ENCODE measurements around the gene THAP7. TPM values are rescaled to one million over a fixed set of nuclear protein-coding genes. Genes with fewer than 3 reads are reported as not detected.

The THAP7 gene
- total and polyA plus RNA-seq, 9 of the 15 experiments (the other 6 are each of a cell fraction or from before 2014, with no cell fraction given), result 7.9 to 263 (median 84.1) TPM

DNA sequence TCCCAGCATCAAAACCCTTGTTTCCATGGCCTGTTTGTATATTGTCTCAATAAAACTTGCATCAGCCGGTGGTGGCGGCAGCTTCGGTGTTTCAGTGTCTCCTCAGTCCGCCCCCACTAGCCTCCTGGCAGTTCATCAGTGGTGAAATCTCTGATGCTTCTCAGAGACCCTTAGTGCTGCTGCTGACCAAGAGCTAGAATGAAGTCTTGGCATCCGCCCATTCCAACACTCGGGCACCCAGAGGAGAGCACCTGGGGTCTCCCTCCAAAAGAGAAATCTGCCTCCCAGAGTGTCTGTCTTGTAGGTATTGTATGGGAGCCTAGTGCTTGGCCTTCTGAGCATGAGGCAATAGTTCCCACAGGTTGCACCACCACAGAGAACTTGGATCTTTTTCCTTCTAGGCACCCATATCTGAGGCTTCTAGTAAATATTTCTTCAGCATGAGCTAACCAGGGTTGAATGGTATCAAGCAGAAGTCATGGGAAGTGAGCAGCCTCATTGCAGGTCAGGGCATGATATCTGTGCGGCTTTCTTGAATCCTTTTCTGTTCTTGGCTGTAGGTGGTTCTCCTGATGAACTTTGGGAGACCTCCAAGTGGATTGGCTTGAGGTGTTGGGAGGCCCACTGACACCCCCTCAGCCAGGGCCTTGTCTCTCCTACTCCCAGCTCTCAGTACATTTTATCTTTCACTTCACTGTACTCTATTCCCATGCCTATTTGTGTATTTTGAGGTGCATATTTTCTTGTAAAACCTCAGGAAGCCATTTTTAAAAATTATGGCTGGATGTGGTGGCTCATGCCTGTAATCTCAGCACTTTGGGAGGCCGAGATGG is 48.0 kb downstream of the THAP7 start (continued):
- TF ChIP-seq FOXK1 (CRISPR knock-in tag; IDR thresholded peaks at IDR 0.05; ENCODE audit: borderline replicate concordance) (peak; percentile 61; the same call in 1 of the 2 replicates), POLR2H (tag; IDR thresholded peaks at IDR 0.05; ENCODE audit: low read depth) (peak; percentile 47; the same call in 1 of the 2 replicates), EP300 (IDR thresholded peaks at IDR 0.05; ENCODE audit: low read length) (no peak), ZNF143 (CRISPR knock-in tag; IDR thresholded peaks at IDR 0.05) (peak; percentile 35; the same call in 1 of the 2 replicates), ZNF384 (IDR thresholded peaks at IDR 0.05; ENCODE audit: low read depth, low read length) (no peak), NFIC (IDR thresholded peaks at IDR 0.05) (peak; percentile 3; the same call in 1 of the 2 replicates), NFYB (IDR thresholded peaks at IDR 0.05; ENCODE audit: extremely low read depth, insufficient read length) (no peak), ATF7 (IDR thresholded peaks at IDR 0.05) (peak; percentile 93), TFAM (CRISPR knock-in tag; conservative IDR thresholded peaks at IDR 0.05) (no peak), SLC30A9 (CRISPR knock-in tag; IDR thresholded peaks at IDR 0.05) (no peak)
- TF ChIP-seq, protein P1, sequence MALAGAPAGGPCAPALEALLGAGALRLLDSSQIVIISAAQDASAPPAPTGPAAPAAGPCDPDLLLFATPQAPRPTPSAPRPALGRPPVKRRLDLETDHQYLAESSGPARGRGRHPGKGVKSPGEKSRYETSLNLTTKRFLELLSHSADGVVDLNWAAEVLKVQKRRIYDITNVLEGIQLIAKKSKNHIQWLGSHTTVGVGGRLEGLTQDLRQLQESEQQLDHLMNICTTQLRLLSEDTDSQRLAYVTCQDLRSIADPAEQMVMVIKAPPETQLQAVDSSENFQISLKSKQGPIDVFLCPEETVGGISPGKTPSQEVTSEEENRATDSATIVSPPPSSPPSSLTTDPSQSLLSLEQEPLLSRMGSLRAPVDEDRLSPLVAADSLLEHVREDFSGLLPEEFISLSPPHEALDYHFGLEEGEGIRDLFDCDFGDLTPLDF (CRISPR knock-in tag; IDR thresholded peaks at IDR 0.05), result no peak
- TF ChIP-seq, protein P2, sequence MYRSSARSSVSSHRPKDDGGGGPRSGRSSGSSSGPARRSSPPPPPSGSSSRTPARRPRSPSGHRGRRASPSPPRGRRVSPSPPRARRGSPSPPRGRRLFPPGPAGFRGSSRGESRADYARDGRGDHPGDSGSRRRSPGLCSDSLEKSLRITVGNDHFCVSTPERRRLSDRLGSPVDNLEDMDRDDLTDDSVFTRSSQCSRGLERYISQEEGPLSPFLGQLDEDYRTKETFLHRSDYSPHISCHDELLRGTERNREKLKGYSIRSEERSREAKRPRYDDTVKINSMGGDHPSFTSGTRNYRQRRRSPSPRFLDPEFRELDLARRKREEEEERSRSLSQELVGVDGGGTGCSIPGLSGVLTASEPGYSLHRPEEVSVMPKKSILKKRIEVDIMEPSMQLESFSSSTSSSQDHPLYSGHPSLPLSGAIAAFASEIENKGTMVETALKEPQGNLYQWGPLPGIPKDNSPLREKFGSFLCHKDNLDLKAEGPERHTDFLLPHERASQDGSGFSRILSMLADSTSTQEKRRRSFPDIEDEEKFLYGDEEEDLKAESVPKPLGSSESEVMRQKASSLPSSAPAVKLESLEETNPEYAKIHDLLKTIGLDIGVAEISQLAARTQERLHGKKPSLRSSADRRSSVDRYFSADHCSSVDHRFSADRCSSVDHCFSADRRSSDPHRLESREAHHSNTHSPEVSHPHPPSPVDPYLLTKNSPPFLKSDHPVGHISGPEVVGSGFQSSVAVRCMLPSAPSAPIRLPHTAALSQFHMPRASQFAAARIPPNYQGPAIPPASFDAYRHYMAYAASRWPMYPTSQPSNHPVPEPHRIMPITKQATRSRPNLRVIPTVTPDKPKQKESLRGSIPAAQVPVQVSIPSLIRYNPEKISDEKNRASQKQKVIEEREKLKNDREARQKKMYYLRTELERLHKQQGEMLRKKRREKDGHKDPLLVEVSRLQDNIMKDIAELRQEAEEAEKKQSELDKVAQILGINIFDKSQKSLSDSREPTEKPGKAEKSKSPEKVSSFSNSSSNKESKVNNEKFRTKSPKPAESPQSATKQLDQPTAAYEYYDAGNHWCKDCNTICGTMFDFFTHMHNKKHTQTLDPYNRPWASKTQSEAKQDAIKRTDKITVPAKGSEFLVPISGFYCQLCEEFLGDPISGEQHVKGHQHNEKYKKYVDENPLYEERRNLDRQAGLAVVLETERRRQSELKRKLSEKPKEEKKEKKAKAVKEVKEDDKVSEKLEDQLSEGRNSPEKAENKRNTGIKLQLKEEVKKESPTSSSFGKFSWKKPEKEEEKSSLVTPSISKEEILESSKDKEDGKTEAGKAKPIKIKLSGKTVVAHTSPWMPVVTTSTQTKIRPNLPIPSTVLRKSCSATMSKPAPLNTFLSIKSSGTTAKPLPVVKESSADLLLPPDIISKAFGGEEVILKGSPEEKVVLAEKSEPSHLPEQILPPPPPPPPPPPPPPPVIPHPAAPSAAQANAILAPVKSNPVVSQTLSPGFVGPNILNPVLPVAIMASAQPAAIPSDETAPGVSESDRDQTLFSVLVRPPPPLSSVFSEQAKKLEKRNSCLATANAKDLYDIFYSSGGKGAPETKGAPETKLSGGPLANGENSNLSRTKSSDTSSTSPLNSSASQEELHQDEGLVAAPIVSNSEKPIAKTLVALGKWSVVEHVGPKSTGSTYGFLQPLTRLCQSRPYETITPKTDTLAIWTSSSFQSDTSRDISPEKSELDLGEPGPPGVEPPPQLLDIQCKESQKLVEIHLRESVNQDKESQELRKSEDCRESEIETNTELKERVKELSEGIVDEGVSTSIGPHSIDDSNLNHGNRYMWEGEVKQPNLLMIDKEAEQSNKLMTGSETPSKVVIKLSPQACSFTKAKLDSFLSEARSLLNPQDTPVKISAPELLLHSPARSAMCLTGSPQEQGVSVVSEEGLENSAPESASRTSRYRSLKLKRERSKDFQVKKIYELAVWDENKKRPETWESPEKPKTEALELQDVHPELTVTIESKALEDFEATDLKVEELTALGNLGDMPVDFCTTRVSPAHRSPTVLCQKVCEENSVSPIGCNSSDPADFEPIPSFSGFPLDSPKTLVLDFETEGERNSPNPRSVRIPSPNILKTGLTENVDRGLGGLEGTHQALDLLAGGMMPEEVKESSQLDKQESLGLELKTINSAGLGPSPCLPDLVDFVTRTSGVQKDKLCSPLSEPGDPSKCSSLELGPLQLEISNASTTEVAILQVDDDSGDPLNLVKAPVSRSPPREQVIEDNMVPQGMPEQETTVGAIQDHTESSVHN (IDR thresholded peaks at IDR 0.05; ENCODE audit: borderline replicate concordance in 1 of 2, low read depth in 1 of 2), result no peak; a peak in 1 of 4 replicates
- TF ChIP-seq, protein P3, sequence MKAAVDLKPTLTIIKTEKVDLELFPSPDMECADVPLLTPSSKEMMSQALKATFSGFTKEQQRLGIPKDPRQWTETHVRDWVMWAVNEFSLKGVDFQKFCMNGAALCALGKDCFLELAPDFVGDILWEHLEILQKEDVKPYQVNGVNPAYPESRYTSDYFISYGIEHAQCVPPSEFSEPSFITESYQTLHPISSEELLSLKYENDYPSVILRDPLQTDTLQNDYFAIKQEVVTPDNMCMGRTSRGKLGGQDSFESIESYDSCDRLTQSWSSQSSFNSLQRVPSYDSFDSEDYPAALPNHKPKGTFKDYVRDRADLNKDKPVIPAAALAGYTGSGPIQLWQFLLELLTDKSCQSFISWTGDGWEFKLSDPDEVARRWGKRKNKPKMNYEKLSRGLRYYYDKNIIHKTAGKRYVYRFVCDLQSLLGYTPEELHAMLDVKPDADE (conservative IDR thresholded peaks at IDR 0.05; ENCODE audit: control insufficient read depth, low read depth, low read length), result no peak
- TF ChIP-seq, protein P4, sequence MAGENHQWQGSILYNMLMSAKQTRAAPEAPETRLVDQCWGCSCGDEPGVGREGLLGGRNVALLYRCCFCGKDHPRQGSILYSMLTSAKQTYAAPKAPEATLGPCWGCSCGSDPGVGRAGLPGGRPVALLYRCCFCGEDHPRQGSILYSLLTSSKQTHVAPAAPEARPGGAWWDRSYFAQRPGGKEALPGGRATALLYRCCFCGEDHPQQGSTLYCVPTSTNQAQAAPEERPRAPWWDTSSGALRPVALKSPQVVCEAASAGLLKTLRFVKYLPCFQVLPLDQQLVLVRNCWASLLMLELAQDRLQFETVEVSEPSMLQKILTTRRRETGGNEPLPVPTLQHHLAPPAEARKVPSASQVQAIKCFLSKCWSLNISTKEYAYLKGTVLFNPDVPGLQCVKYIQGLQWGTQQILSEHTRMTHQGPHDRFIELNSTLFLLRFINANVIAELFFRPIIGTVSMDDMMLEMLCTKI (IDR thresholded peaks at IDR 0.05; ENCODE audit: partially characterized antibody), result no peak
